Stimulated activated CD4-positive, alpha-beta T cell treated with anti-CD3 and anti-CD28 coated beads, Interleukin-1b, Interleukin-23, amount 100 ng/mL, for 4 hours (primary cell): ENCODE results near the gene SERBP1.

ENCODE experiments used
- DNase-seq, 2 donors: peaks; one replicate each; pipeline ENCODE4 v3.0.0-alpha.2; 2020; ENCODE audit warnings: low read depth in 2 of 2

The SERBP1 gene

DNA sequence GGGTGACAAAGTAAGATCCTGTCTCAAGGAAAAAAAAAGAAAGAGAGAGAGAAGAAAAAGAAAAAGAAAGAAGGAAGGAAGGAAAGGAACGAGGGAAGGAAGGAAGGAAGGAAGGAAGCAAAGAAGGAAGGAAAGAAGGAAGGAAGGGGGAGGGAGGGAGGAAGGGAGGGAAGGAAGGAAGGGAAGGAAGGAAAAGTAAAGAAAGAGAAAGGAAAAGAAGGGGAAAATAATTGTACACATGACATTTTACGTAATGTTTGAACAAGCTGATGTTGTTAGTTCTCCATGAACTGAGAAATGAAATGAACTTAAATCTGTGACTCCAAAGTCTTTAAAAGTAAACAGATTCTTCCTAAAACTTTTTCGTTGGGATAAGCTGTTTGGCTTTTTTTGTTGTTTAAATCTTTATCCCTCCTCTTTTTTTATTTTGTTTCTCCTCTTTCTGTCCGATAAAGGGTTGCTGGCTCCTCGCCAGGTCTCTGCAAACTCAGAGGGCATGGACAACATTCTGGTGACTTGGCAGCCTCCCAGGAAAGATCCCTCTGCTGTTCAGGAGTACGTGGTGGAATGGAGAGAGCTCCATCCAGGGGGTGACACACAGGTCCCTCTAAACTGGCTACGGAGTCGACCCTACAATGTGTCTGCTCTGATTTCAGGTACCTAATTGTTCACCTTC lies 62.7 kb downstream of the SERBP1 start:
- DNase-seq = no peak

DNA sequence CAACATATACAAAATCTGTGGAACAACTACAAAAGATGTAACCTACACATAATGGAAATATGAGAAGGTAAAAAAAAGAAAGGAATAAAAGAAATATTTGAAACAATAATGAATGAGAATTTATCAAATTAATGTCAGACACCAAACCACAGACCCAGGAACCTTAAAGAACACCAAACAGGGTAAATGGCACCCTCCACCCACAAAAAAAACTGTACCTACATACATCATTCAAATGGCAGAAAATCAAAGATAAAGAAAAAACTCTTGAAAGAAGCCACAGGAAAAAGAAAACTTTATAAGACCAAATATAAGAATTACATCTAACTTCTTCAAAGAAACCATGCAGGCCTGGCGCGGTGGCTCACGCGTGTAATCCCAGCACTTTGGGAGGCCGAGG lies 68.6 kb downstream of the SERBP1 start:
- DNase-seq = no peak

DNA sequence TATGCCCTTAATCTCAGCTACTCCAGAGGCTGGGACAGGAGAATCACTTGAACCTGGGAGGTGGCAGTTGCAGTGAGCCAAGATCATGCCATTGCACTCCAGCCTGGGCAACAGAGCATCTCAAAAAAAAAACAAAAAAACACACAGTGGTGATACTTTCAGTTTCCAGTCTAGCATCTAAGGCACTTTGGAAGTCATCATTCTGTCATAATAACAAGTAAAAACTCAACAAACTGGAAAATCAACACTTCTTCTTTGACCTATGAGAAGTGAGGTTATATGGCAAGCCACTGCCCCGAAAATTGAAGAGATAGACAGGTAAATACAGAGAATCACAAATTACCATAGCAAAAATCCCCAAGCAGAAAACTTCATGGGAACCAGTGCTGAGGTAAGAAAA lies 70.6 kb downstream of the SERBP1 start:
- DNase-seq = no peak
